B cell (primary cell): Measurements from ENCODE around the gene SEC23B. TPM values are rescaled to one million over a fixed set of nuclear protein-coding genes. Genes with fewer than 3 reads are reported as not detected.

Experiments
- ATAC-seq: fragments of 200-7000 bp; cut with Tn5 transposase; one replicate; pipeline ENCODE4 v1.10.0; 2021; ENCODE audit warnings: low read depth, mild to moderate bottlenecking, moderate number of reproducible peaks, moderate library complexity
- CTCF ChIA-PET: fragments of 350-600 bp; sonication (Branson Sonifier 250); formaldehyde crosslinking; loops from one replicate; lab custom pipeline; 2021; ENCODE audit warnings: antibody characterized with exemption, inconsistent platforms; lab: Charles Lee
- POLR2A ChIA-PET: fragments of 350-600 bp; sonication (Branson Sonifier 250); formaldehyde crosslinking; loops from one replicate; lab custom pipeline; 2021; ENCODE audit warnings: antibody characterized with exemption; lab: Charles Lee
- DNase-seq: peaks from one replicate; pipeline ENCODE4 v3.0.0; 2013
- H2AFZ ChIP-seq: 2 replicates; pipeline ENCODE4 v1.6.1; 2012; ENCODE audit warnings: mild to moderate bottlenecking, low read depth, low read length; ENCODE audit not compliant: insufficient read depth, poor library complexity, severe bottlenecking
- H3K27ac ChIP-seq, 2 donors: 1 replicate in 1 of 2; 2 replicates in 1 of 2; pipeline ENCODE4 v1.5.1; 2012 to 2013; ENCODE audit warnings: low read length in 2 of 2, mild to moderate bottlenecking in 2 of 2, moderate library complexity in 1 of 2
- H3K27me3 ChIP-seq, 4 experiments: fragments of 200-600 bp in 1 of 4; sonication (generic) in 1 of 4; replicated peaks in 1 of 4; 1 replicate in 2 of 4; 2 replicates in 2 of 4; pipeline versions ENCODE4 v1.6.1 to v1.7.0; 2013 to 2016; ENCODE audit warnings: low read length in 3 of 4, mild to moderate bottlenecking in 2 of 4, mixed read lengths in 1 of 4, moderate library complexity in 1 of 4; ENCODE audit not compliant: insufficient read depth in 4 of 4, control insufficient read depth in 3 of 4; ENCODE audit errors: control extremely low read depth in 1 of 4
- H3K36me3 ChIP-seq, 2 experiments: replicated peaks in 1 of 2; 1 replicate in 1 of 2; 2 replicates in 1 of 2; pipeline versions ENCODE4 v1.6.1 to v1.7.1; 2013; ENCODE audit warnings: low read length in 1 of 2; ENCODE audit not compliant: insufficient read depth in 2 of 2, control insufficient read depth in 1 of 2; ENCODE audit errors: control extremely low read depth in 1 of 2, extremely low read depth in 1 of 2
- H3K4me1 ChIP-seq, 2 donors: fragments of 200-600 bp in 1 of 2; sonication (generic) in 1 of 2; 1 replicate in 1 of 2; 2 replicates in 1 of 2; pipeline versions ENCODE4 v1.5.1 to v1.6.1; 2013 to 2017; ENCODE audit warnings: low read length in 2 of 2; ENCODE audit not compliant: control insufficient read depth in 2 of 2, insufficient read depth in 2 of 2
- H3K4me2 ChIP-seq: replicated peaks from 2 replicates; pipeline ENCODE3; 2012; ENCODE audit warnings: mild to moderate bottlenecking, low read depth, low read length; ENCODE audit not compliant: poor library complexity, severe bottlenecking
- H3K4me3 ChIP-seq, 5 experiments: fragments of 200-600 bp in 1 of 5; sonication (generic) in 1 of 5; 1 replicate in 3 of 5; 2 replicates in 2 of 5; pipeline versions ENCODE4 v1.5.1 to v1.7.0; 2011 to 2016; ENCODE audit warnings: low read length in 4 of 5, mild to moderate bottlenecking in 4 of 5, low read depth in 2 of 5, control low read depth in 1 of 5, moderate library complexity in 1 of 5; ENCODE audit not compliant: insufficient read depth in 1 of 5; ENCODE audit errors: control extremely low read depth in 1 of 5, extremely low read depth in 1 of 5
- H3K79me2 ChIP-seq: fragments of 200-600 bp; sonication (generic); one replicate; pipeline ENCODE4 v1.6.0; 2016; ENCODE audit warnings: low read length; ENCODE audit not compliant: control insufficient read depth, insufficient read depth
- H3K9ac ChIP-seq: fragments of 200-600 bp; sonication (generic); 2 replicates; pipeline ENCODE4 v1.6.1; 2017; ENCODE audit warnings: mild to moderate bottlenecking, low read length, moderate library complexity
- H3K9me3 ChIP-seq, 3 donors: one replicate each; pipeline versions ENCODE4 v1.6.1 to v1.7.1; 2013; ENCODE audit warnings: low read length in 2 of 3; ENCODE audit not compliant: control insufficient read depth in 2 of 3, insufficient read depth in 1 of 3; ENCODE audit errors: control extremely low read depth in 1 of 3
- H4K20me1 ChIP-seq: 2 replicates; pipeline ENCODE4 v1.6.0; 2012; ENCODE audit warnings: mild to moderate bottlenecking, low read length; ENCODE audit not compliant: insufficient read depth, control insufficient read depth, poor library complexity, severe bottlenecking
- H3K27ac Mint-ChIP-seq: one replicate; pipeline ENCODE4 v1.8.0; 2021; ENCODE audit warnings: mixed read lengths
- H3K27me3 Mint-ChIP-seq: one replicate; pipeline ENCODE4 v1.8.0; 2021; ENCODE audit warnings: mixed read lengths
- H3K4me1 Mint-ChIP-seq: one replicate; pipeline ENCODE4 v1.8.0; 2021; ENCODE audit warnings: mixed read lengths
- H3K4me3 Mint-ChIP-seq: one replicate; pipeline ENCODE4 v1.8.0; 2021; ENCODE audit warnings: mixed read lengths
- H3K9me3 Mint-ChIP-seq: one replicate; pipeline ENCODE4 v1.8.0; 2022; ENCODE audit warnings: mixed read lengths; ENCODE audit not compliant: insufficient read depth
- EZH2 ChIP-seq: IDR thresholded peaks from 2 replicates; pipeline ENCODE4 v1.6.1; 2012; ENCODE audit warnings: borderline replicate concordance, low read depth, mild to moderate bottlenecking, moderate library complexity, low read length; ENCODE audit not compliant: insufficient read depth, poor library complexity, severe bottlenecking
- WGBS: methylation state at CpG from one replicate; pipeline ENCODE4 v1.1.5; 2013; ENCODE audit warnings: missing lambda C conversion rate; ENCODE audit not compliant: insufficient coverage; 5-methylcytosine and 5-hydroxymethylcytosine counted together
- intact Hi-C: fragments of 100-400 bp; cut with micrococcal nuclease; formaldehyde crosslinking; loops from one replicate; pipeline ENCODE4 v1.10.0; 2022
- polyA plus RNA-seq: library from polyadenylated mRNA; depleted of rRNA; stranded (reverse); fragments of >200 nt; gene quantifications from 2 replicates; pipeline ENCODE4 v1.2.3, GENCODE V29; 2012
- total RNA-seq, 2 donors: library from RNA; stranded (reverse); fragments of 120-200 nt in 1 of 2; gene quantifications; 1 replicate in 1 of 2; 2 replicates in 1 of 2; pipeline versions ENCODE4 v1.2.3 to v1.2.4, GENCODE V29; 2013 to 2022
- TF ChIP-seq, protein P1 (sequence below): fragments of 200-600 bp; IDR thresholded peaks from one replicate; pipeline ENCODE4 v1.8.0; 2022; ENCODE audit warnings: antibody characterized with exemption, mild to moderate bottlenecking

Gene SEC23B
- total and polyA plus RNA-seq, 2 donors (not counting 1 experiment from before 2014, with no cell fraction given): 19.5 to 39.4 TPM

DNA sequence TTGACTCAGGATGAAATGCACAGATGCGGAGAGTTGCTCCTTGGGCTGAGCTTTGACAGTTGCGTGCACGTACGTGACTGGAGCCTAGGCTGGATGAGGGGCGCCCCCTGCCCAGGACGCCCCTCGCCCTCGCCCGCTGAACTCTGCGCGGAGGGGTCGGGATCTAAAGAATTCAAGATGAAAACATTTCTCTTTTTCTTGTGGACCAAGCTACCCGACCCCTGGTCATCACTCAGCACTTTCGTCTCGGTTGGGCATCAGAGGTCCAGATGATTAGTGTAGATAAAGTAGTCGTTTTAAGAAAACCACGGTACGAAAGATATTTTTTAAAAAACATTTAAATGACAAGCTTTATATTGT lies 80.8 kb downstream of the SEC23B start:
- peak overlapping the region; percentile 47 to 77 (median 73) for H3K4me3 ChIP-seq
- H3K27me3 Mint-ChIP-seq: peaks cover 8% of the 10 kb centered on the region
- TF ChIP-seq, protein P1, sequence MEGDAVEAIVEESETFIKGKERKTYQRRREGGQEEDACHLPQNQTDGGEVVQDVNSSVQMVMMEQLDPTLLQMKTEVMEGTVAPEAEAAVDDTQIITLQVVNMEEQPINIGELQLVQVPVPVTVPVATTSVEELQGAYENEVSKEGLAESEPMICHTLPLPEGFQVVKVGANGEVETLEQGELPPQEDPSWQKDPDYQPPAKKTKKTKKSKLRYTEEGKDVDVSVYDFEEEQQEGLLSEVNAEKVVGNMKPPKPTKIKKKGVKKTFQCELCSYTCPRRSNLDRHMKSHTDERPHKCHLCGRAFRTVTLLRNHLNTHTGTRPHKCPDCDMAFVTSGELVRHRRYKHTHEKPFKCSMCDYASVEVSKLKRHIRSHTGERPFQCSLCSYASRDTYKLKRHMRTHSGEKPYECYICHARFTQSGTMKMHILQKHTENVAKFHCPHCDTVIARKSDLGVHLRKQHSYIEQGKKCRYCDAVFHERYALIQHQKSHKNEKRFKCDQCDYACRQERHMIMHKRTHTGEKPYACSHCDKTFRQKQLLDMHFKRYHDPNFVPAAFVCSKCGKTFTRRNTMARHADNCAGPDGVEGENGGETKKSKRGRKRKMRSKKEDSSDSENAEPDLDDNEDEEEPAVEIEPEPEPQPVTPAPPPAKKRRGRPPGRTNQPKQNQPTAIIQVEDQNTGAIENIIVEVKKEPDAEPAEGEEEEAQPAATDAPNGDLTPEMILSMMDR: no peak
- no peak for TF ChIP-seq EZH2
- CTCF ChIA-PET: interaction anchor here (0.6 to 1.2 kb wide), 4 partner anchors 81 to 622 kb away, joined by 3 to 5 read pairs (median 3); partner anchors contain the start of gene SEC23B
- H3K36me3 ChIP-seq: no peaks in the 10 kb centered on the region
- H3K9ac ChIP-seq: peak overlapping the region; percentile 78
- H3K4me1 Mint-ChIP-seq: peaks cover 23% of the 10 kb centered on the region
- intact Hi-C loops: loop anchor here (2.0 to 5.0 kb wide), 2 partner anchors 176 to 451 kb away; partner anchors contain the start of genes KAT14 and PET117
- POLR2A ChIA-PET: interaction anchor here (0.7 to 1.3 kb wide), 3 partner anchors 22 to 92 kb away, joined by 3 to 8 read pairs (median 4); partner anchors contain the start of genes RBBP9, SEC23B and SMIM26
- H3K4me1 ChIP-seq: peaks cover 17% of the 10 kb centered on the region in 2 donors
- DNase-seq: no peak
- H3K9me3 Mint-ChIP-seq: no peaks in the 10 kb centered on the region
- peak overlapping the region; percentile 90 for H3K4me3 Mint-ChIP-seq
- no peaks in the 10 kb centered on the region for H3K79me2 ChIP-seq
- peak overlapping the region; percentile 95 for H2AFZ ChIP-seq
- H3K4me2 ChIP-seq: peak overlapping the region; percentile 93
- WGBS: 8% methylated on average over 12 of the region's 18 CpGs
- H3K27me3 ChIP-seq: peaks cover 0 to 10% (median 2%) of the 10 kb centered on the region in 4 experiments
- H3K9me3 ChIP-seq: no peaks in the 10 kb centered on the region
- ATAC-seq: no peak
- H3K27ac ChIP-seq: peak overlapping the region; percentile 0 to 58
- H4K20me1 ChIP-seq: no peaks in the 10 kb centered on the region
- peak overlapping the region; percentile 86 for H3K27ac Mint-ChIP-seq

DNA sequence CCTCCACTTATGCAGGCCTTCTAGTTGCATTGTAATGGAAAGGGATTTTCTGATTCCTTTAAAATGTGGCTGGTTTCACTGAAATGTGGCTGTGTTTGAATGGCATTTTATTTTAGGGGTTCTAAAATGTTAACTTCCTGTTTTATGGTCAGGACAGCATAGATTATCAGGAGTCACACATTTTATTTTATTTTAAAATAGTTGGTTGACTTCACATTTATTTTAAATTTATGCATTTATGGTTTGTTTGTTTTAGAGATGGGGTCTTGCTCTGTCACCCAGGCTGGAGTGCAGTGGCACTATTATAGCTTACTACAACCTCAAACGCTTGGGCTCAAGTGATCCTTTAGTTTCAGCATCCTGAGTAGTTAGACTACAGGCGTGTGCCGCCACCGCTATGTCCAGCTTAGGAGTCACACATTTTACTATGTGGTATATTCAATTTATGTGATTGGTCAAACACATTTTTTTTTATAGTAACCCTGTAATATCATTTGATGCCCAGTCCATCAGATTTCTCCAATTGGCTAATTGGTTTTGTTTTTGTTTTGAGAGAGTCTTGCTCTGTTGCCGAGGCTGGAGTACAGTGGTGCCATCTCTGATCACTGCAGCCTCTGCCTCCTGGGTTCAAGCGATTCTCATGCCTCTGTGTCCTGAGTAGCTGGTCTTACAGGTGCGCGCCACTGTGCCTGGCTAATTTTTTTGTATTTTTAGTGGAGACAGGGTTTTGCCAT lies 82.4 kb downstream of the SEC23B start:
- 89% methylated on average over 2 of the region's 8 CpGs for whole genome bisulfite sequencing
- H4K20me1 ChIP-seq: no peaks in the 10 kb centered on the region
- H3K27me3 ChIP-seq: no peaks in the 10 kb centered on the region
- H3K4me3 ChIP-seq: no peak overlapping the region
- no peaks in the 10 kb centered on the region for H3K36me3 ChIP-seq
- TF ChIP-seq, protein P1: no peak
- TF ChIP-seq EZH2: no peak
- no peak overlapping the region for H3K4me2 ChIP-seq
- no peak overlapping the region for H2AFZ ChIP-seq
- Mint-ChIP-seq H3K4me3 (no peak overlapping the region), H3K27me3 (no peaks in the 10 kb centered on the region), H3K4me1 (peaks cover 23% of the 10 kb centered on the region), H3K27ac (peak overlapping the region; percentile 37), H3K9me3 (no peaks in the 10 kb centered on the region)
- peak overlapping the region in 1 of 2 donors; percentile 50 for H3K27ac ChIP-seq
- intact Hi-C loops: loop anchor here (2.0 to 5.0 kb wide), 2 partner anchors 177 to 453 kb away; partner anchors contain the start of genes KAT14 and PET117
- no peak overlapping the region for H3K9ac ChIP-seq
- peaks cover 17% of the 10 kb centered on the region in 2 donors for H3K4me1 ChIP-seq
- POLR2A ChIA-PET: no interaction called here
- no peaks in the 10 kb centered on the region for H3K79me2 ChIP-seq
- ATAC-seq: no peak
- H3K9me3 ChIP-seq: no peaks in the 10 kb centered on the region
- CTCF ChIA-PET: interaction anchor here (1.2 kb wide), 1 partner anchor 83 kb away, joined by 5 read pairs; the partner anchor contains the start of gene SEC23B
- DNase-seq: no peak
